ENCODE data around the gene HGS. TPM values are rescaled to one million over a fixed set of nuclear protein-coding genes. Genes with fewer than 3 reads are reported as not detected.

The HGS gene, protein sequence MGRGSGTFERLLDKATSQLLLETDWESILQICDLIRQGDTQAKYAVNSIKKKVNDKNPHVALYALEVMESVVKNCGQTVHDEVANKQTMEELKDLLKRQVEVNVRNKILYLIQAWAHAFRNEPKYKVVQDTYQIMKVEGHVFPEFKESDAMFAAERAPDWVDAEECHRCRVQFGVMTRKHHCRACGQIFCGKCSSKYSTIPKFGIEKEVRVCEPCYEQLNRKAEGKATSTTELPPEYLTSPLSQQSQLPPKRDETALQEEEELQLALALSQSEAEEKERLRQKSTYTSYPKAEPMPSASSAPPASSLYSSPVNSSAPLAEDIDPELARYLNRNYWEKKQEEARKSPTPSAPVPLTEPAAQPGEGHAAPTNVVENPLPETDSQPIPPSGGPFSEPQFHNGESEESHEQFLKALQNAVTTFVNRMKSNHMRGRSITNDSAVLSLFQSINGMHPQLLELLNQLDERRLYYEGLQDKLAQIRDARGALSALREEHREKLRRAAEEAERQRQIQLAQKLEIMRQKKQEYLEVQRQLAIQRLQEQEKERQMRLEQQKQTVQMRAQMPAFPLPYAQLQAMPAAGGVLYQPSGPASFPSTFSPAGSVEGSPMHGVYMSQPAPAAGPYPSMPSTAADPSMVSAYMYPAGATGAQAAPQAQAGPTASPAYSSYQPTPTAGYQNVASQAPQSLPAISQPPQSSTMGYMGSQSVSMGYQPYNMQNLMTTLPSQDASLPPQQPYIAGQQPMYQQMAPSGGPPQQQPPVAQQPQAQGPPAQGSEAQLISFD
- 10 to 100 TPM; 60.7 to 66.9 TPM for total RNA-seq

- H3K36me3 ChIP-seq (replicated peaks in 1 of 2; ENCODE audit: insufficient read depth in 1 of 2, low read depth in 2 of 2): peaks cover 0 to 10% of the 10 kb centered on the region in 2 donors
- H3K4me3 ChIP-seq: peak within 1 kb of the TSS; percentile 86 to 95
- no peaks in the 10 kb centered on the region for H3K27me3 ChIP-seq
- TF ChIP-seq POLR2A (IDR thresholded peaks at IDR 0.05): peak; percentile 39 to 73 (median 59)
- peak in 1 of 7 experiments; percentile 10 for TF ChIP-seq CTCF (IDR thresholded peaks at IDR 0.05)
- H3K9me3 ChIP-seq: no peaks in the 10 kb centered on the region
- peak within 1 kb of the TSS; percentile 62 to 86 (median 76) for H3K27ac ChIP-seq
- DNase-seq (peak; percentile 98), ATAC-seq (peak; percentile 98)
- intact Hi-C loops (cut with DNase I): no loop called here
- H3K4me1 ChIP-seq: peaks cover 39% of the 10 kb centered on the region
- 0% methylated on average over 106 of the region's 112 CpGs; no CpG with 5 or more reads in 1 of the 2 donors for WGBS, 2 donors
These were observed at the start of gene HGS, which contains the start of gene ARL16 for GRCh38 chr17:81683584-81684441. Gene HGS (plus strand): TSS chr17:81684011. CDS start chr17:81684067, 56 bp downstream. Gene ARL16 (minus strand): TSS chr17:81683797. CDS start chr17:81683753, 44 bp downstream.

DNA sequence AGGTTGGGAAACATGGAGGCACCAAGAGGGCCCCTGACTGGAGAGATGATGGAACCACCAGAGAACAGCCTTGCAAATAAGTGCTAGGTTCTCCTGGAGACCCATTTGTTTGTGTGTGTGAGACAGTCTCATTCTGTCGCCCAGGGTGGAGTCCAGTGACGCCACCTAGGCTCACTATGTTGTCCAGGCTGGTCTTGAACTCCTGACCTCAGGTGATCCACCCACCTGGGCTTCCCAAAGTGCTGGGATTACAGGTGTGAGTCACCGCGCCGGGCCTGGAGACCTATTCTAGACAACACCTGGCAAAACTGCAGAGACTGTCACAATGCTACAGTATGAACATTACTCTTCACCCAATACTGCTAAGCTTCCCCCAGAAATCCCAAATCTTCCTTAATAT lies 48.4 kb upstream of the HGS start:
- TF ChIP-seq CTCF (IDR thresholded peaks at IDR 0.05): no peak
- no peak for TF ChIP-seq POLR2A (IDR thresholded peaks at IDR 0.05)
- Histone ChIP-seq H3K27me3 (no peaks in the 10 kb centered on the region), H3K36me3 (replicated peaks in 1 of 2; ENCODE audit: insufficient read depth in 1 of 2, low read depth in 2 of 2) (no peaks in the 10 kb centered on the region), H3K4me3 (no peak overlapping the region), H3K4me1 (peaks cover 23% of the 10 kb centered on the region), H3K27ac (no peak overlapping the region), H3K9me3 (no peaks in the 10 kb centered on the region)
- intact Hi-C loops (cut with DNase I): no loop called here
- DNase-seq: no peak
- 67 to 91% methylated on average over 5 of the region's 5 CpGs for WGBS, 2 donors
- no peak for ATAC-seq

- Histone ChIP-seq H3K36me3 (replicated peaks in 1 of 2; ENCODE audit: insufficient read depth in 1 of 2, low read depth in 2 of 2) (no peaks in the 10 kb centered on the region), H3K27ac (peak overlapping the region; percentile 76 to 93 (median 88)), H3K27me3 (no peaks in the 10 kb centered on the region), H3K4me1 (peaks cover 23% of the 10 kb centered on the region), H3K4me3 (peak overlapping the region; percentile 48 to 54), H3K9me3 (no peaks in the 10 kb centered on the region)
- peak; percentile 15 for ATAC-seq
- TF ChIP-seq POLR2A (IDR thresholded peaks at IDR 0.05) (no peak), CTCF (IDR thresholded peaks at IDR 0.05) (no peak)
- intact Hi-C loops (cut with DNase I): no loop called here
- DNase-seq: no peak
- 18 to 19% methylated on average over 18 of the region's 18 CpGs for WGBS, 2 donors
These were observed 47.8 kb upstream of the HGS start for GRCh38 chr17:81635973-81636504.

- DNase-seq: peak; percentile 86 to 91 (median 90)
These were observed 47.1 kb upstream of the HGS start, which contains the start of the genes NPLOC4 and TSPAN10 for GRCh38 chr17:81636505-81637288. Gene NPLOC4 (minus strand): TSS chr17:81637112. CDS start chr17:81636930, 182 bp downstream. Gene TSPAN10 (plus strand): TSS chr17:81637196. CDS start chr17:81642413, 5,217 bp downstream.

More at GRCh38 chr17:81636505-81637288, 47.1 kb upstream of the HGS start, which contains the start of the genes NPLOC4 and TSPAN10:
- Histone ChIP-seq H3K36me3 (replicated peaks in 1 of 2; ENCODE audit: insufficient read depth in 1 of 2, low read depth in 2 of 2) (no peaks in the 10 kb centered on the region), H3K9me3 (no peaks in the 10 kb centered on the region), H3K27ac (peak within 1 kb of the TSS; percentile 76 to 93 (median 88)), H3K4me3 (peak within 1 kb of the TSS; percentile 48 to 54), H3K4me1 (peaks cover 23% of the 10 kb centered on the region), H3K27me3 (no peaks in the 10 kb centered on the region)
- 0% methylated on average over 49 to 76 of the region's 77 CpGs for WGBS, 2 donors
- intact Hi-C loops (cut with DNase I): no loop called here
- peak; percentile 96 for ATAC-seq
- TF ChIP-seq POLR2A (IDR thresholded peaks at IDR 0.05) (peak; percentile 38 to 50 (median 49)), CTCF (IDR thresholded peaks at IDR 0.05) (no peak)

All from body of pancreas (tissue), 4 donors.